HG03342 (cell line): ENCODE data around the gene MYH7B.

Experiments used
- ATAC-seq: cut with Tn5 transposase; IDR thresholded peaks from one replicate; pipeline ENCODE4 v1.9.1; 2021; ENCODE audit warnings: mild to moderate bottlenecking, moderate library complexity; ENCODE audit not compliant: unreplicated experiment

MYH7B gene

DNA sequence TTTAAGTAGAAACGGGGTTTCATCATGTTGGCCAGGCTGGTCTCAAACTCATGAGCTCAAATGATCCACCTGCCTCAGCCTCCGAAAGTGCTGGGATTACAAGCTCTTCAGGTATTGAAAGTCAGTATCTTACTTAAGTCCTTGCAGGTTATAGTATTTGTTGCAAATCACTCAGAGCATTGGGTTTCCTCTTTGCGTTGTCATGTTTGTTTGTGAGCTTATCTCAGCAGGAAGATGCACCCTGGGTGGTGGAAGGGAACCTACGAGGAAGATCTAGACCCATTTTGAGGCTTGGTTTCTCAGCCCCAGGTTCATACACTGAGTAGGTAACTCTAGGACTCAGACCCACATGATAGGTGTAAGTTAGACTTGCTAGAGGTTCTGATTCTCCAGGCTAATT, 18.6 kb downstream of the MYH7B start:
- ATAC-seq = no peak

DNA sequence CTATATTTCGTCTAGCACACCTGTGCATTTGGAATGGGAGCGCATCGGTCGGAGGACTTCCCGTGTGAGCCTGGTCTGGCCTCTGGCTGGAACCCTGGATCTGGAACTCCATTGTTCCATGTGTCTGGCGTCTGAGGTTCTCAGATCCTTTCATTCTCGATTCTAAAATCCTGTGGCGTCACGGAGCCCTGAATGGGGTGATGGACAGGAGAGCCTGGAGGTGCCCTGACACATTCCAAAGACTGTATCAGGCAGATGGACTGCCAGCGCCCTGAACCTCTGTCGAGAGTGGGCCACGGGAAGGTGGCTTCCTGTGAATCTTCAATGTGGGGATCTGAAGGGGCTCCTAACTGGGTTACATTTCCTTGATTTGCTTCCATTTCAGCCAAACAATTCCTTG, 20.6 kb downstream of the MYH7B start:
- ATAC-seq = no peak

DNA sequence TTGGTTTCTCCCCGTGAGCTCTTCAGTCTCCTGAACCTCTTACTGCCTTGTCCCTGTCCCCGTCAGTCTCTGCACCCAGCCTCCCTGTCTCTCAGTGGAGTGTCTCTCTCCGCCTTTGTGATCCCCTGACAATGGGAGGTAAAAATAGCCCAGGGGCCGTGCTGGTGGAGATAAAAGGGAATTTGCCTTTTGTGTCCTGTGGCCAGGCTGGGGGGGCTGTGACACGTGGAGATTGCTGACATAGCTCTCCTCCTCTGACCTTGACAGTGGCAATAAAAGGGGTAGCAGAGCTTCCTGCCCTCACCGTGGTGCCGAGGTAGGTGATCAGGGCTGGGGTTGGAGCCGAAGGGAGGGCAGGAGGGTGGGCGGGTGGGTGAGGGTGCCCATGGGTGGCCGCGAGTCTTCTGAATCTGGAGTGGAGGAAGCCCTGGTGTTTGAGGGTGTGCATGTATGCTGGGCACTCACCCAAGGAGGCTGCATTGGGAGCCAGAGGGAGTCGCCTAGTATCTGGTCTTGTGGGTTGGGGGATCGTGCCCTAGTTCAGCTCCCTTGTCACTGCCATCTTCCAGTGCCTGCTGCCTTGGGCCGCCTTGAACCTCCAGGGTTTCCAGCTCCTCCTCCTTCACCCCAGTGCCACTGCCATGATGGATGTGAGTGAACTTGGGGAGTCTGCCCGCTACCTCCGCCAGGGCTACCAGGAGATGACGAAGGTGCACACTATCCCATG, 21.9 kb downstream of the MYH7B start:
- ATAC-seq = no peak

DNA sequence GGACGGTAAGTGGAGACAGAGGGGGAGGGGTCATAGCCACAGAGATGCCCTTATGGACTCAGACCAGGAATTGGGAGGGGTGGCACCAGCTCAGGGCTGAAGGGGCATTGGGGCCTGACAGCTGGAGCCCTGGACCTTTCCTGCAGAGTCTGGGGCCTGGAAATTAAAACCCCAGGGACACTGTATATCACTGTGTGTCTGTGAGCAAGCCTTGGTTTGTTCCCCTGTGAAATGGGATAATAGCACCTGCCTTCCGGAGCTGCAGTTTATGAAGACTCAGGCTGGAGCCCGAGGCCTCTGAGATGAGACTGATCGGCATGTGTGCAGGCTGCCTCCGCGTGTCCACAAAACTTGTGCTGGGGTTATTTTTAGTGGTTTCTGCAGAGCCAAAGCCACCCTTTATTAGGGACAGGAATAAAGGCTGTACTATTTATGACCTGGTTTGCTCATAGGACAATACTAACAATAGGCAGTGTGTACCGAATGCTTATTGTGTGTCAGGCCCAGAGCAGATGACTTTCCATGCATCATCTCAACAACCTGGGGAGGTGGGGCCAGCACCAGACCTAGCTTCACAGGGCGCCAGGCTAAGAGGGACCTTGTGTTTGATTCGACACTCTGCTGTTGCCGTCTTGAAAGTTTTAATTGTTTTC, 22.6 kb downstream of the MYH7B start:
- no peak for ATAC-seq

DNA sequence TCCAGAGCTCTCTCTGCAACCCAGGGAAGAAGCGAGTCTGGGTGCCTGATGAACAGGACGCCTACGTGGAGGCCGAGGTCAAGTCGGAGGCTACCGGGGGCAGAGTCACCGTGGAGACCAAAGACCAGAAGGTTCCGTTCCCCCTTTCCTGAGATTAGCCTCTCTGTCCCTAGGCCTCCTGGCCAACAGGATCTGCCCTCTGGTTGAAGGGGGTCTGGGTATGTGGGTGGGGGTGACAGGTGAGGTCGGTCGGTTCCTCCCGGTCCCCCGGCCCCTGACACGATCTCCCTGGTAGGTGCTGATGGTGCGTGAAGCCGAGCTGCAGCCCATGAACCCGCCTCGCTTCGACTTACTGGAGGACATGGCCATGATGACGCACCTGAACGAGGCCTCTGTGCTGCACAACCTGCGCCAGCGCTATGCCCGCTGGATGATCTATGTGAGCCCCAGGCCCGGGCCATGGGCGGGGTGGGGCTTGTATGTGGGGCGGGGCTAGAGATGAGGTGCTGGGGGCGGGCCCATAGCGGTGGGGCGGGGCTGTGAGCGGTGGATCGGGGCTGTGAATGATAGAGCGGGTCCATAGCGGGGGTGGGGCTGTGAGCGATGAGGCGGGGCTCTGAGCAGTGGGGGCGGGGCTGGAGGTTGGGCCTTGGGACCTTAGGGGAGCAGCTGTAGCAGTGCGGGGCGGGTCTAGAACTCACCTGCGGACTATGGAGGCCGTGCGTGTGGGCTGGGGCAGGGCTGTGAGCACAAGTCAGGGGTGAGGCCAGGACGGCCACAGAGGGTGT, 23.9 kb downstream of the MYH7B start:
- ATAC-seq = no peak

DNA sequence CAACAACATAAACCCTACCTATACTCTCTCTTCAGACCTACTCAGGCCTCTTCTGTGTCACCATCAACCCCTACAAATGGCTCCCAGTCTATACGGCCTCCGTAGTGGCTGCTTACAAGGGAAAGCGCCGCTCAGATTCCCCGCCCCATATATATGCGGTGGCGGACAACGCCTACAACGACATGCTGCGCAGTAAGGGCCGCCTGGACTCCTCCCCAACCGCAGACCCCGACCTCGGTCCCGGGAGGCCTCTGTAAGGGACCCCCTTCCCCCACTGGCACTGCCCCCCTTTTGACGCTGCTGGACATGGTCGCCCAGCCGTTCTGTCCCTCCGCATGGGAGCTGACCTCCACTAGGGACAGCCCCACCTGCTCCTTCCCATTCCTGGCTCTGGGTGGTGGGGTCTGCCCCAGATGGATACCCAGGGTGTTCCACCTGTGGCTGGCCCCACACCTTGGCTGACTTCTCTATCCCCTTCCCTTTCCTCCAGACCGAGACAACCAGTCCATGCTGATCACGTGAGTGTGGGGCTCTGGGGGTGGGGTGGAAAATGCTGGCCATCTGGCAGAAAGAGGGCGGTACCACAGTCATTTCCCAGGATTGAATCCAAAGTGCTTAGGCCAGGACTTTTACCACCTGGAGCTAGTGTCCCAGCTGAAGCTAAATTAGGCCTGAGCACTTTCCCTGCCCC, 25.0 kb downstream of the MYH7B start:
- no peak for ATAC-seq

DNA sequence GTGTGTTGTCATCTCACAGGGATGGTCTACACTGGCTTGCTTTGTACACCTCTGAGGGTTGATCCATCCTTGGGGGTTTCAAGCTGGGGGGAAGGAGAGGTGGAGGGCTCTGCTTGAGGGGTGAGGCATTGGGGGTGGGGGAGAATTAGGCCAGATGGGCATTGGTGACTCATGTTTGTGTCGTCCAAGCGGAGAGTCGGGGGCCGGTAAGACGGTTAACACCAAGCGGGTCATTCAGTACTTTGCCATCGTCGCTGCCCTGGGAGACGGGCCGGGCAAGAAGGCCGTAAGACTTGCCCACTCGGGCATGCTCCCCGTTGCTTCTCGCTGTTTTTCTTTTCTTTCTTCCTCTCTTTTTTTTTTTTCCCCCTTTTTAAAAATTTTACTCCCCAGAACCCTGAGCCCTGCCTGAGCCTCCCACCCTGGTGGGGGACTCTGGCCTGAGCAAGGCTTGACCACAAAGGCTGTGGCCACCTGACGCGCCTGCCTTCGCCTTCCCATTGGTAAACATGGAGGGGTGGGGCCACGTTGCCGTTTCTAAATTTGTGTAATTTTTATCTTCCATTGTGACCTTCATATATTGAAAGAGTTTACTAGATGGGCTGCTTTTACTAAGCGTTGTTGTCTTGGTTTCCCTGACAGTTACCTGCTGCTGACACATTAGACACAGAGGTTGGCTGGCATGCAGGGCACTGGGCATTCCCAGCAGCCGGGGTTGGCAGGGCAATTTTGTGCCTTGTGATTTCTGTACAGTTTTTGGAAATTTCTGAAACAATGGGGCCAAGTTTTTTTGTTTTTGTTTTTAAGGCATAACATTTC, 26.8 kb downstream of the MYH7B start:
- no peak for ATAC-seq

DNA sequence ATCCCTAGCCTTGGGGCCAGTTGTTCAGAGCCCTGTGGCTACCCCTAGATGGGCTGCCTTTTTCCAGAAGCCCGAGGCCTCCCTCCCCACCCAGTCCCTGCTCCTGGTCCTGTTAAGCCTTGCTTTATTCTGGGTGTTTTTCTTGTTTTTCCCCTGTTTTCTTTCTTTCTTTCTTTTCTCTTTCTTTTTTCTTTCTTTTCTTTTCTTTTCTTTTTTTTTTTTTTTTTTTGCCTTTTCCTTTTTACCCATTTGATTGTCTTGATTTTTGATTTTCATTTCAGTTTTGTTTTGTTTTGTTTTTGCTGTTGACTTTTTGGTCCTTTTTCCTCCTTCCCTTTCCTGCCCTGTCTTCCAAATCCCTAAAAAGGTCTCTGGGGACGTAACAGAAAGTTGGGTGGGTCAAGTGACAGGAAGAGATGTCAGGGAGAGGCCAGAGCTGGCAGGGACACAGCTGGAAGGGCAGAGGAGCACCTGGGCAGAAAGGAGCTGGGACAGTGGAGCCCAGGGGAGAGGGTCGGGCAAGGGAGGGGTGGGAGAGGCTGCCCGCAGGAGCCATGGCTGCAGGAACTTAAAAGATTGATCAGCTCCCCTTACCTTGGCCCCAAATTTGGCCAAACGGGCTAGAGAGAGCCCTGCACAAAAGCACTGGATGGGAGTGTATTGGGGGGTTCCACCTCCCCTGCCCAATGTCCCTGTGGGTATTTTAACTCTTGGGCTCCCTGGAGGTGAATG, 27.6 kb downstream of the MYH7B start:
- ATAC-seq = no peak

DNA sequence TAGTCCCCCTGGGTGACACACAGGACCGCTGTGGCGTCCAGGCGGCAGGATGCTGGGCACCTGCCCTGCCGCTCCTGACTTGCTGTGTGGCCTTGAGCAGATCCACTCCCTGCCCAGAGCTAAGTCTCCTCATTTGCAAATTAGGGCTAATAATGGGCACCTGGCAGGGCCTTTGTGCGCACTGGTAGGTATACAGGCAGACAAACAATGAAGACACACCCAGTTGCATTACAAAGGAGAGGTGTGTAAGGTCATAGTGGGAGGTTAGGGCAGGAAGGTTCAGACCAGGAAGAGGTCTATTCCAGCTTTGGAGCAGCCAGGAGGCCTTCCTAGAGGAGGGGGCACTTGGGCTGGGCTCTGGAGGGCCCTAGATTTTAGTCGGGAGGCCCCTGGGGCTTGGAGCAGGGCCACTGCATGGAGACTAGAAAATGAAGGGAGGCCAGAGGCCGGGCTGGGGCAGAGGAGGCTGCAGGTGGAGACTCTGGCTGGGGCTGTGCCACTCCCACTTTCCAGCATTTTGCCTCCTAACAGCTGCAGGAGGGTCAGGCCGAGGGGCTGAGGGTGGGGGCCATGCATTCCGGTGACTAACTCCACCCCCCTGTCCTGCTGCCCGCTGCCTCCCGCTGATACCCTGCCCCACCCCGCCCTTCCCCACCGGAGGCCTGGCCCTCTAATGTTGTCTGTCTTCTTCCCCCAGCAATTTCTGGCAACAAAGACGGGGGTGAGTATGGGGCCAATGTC, 28.5 kb downstream of the MYH7B start:
- no peak for ATAC-seq

DNA sequence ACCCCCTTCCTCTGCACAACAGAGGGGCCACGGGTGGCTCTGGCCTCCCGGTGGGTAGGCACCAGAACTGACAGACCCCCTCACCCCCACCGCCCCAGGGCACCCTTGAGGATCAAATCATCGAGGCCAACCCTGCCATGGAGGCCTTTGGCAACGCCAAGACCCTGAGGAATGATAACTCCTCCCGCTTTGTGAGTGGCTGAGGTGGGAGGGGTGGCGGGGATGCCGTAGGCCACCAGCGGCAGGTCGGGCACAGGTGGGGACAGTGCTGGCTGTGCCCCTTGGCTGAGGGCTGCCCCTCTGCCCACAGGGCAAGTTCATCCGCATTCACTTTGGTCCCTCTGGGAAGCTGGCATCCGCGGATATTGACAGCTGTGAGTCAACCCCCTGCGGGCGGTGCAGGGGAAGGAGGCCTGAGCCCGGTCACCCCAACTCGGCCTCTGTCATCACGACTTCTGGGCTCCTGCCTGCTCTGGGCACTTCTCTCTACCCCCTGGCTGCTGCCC, 29.1 kb downstream of the MYH7B start:
- ATAC-seq = no peak

DNA sequence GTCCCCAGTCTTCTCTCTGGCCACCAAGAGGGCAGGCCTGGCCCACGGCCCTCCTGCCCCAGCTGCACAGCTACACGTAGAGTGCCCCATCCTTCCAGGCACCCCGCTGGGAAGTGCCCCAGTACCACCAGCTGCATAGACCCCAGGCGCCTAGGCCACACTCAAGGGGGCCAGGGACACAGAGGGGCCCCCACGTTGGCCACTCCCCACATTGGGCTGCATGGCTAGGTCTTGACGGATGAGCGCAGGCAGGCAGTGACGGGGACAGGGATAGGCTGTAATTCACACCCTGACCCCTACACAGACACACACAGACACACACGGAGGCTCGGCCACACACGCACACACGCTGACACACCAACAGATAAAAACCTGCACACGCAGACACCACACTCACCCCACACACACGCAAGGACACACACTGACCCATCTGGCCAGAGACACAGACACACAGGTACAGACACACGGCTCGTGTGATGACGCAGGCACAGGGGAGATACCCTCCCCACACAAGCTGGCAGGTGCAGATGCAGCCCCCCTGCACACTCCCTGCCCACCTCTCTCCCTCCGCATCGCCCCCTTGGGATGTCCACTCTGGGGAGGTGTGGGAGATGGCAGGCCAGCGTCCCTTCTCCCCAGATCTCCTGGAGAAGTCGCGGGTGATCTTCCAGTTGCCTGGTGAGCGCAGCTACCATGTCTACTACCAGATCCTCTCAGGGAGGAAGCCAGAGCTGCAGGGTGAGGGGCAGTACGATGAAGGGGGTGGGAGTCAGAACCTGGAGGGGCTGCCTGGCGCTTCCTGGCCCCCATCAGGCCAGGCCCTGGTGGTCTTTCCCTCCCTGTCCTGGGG, 30.0 kb downstream of the MYH7B start:
- ATAC-seq = no peak

DNA sequence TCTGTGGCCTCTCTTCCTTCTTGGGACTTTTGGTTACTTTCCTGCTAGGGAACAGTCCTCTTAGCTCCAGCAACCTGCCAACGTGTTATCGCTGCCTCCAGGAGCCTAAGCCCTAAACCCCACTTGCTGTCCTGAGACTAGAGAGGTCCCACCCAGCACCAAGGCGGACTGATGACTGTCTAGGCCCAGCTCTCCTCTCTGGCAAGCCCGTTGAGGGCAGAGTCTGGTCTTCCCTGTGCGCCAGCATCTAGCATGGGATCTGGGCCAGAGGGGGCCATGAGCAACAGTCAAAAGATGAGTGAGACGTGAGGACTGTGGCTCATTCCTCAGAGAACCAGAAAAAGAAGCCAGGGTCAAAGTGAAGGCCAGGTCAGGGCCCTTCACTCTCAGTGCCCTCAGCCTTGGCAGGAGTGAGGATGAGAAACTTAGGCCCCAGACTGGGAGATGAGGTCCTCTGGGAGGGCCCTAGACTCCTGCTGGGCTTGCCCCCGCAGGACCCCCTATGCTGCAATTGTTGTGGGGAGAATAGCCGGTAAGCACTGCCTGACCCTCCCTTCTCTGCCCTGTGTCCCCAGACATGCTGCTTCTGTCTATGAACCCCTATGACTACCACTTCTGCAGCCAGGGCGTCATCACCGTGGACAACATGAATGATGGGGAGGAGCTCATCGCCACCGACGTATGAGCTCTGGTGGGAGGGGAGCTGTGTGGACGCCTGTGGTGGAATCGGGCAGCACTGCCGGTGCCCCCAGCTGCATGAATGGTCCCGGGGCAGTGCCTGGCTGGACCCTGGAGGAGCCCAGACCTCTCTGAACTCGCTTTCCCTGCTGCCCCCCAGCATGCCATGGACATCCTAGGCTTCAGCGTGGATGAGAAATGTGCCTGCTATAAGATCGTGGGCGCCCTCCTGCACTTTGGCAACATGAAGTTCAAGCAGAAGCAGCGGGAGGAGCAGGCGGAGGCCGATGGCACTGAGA, 30.9 kb downstream of the MYH7B start:
- no peak for ATAC-seq

DNA sequence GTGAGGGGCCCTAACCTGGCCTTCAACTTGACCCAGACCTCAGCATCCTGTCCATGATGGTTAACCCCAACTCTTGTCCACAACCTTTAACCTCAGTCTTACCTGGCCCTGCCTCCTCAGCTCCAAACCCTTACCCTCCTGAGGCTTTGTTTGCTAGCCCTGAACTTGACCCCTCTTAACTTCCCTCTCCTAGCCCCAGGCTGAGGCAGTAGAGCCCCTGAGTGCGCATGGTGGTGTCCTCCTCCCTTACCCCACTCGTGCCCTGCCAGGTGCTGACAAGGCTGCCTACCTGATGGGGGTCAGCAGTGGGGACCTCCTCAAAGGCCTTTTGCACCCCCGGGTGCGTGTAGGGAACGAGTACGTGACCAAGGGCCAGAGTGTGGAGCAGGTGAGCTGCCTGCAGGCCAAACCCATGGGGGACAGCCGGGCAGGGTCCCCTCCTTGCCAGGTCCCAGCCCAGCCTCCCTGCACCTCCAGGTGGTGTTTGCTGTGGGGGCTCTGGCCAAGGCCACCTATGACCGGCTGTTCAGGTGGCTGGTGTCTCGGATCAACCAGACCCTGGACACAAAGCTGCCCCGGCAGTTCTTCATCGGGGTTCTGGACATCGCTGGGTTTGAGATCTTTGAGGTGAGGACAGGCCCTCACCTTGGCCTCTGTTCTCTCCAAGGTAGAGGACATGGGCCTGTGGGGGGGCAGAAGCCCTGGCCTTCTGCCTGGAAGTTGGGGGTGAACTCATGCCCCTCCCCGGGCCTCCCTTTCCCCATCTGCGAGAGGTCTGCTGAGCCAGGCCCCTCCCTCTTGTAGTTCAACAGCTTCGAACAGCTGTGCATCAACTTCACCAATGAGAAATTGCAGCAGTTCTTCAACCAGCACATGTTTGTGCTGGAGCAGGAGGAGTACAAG, 31.9 kb downstream of the MYH7B start:
- ATAC-seq = no peak

DNA sequence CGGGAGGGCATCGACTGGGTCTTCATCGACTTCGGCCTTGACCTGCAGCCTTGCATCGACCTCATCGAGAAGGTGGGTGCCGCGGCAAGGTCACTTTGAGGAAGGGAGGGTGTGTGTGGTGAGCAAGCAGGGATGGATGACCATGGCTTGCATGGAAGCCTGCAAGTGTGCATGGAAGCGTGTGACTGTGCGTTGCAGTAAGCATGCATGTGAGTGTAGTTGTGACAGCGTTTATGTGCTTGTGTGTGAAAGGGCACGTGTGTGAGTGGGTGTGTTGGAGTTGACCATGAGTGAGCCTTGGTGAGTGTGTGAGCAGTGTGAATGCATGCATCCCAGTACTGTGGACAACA, 32.5 kb downstream of the MYH7B start:
- no peak for ATAC-seq

DNA sequence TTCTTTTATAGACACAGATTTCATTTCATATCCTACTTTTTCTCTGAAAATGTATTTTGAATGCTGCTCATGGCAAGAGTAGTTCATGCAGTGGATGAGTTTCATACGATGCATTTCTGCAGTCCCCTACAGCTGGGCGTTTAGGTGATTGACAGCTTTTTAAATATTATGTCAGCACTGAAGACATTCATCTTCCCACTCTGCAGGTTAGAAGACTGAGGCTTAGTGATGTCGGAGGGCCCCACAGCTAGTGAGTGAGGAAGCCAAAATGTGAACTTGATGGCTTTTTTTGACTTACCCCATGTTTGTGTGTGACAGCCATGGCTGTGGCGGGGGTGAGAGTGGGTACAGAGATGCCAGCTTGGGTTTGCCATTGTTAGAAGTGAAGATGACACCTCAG, 33.5 kb downstream of the MYH7B start:
- no peak for ATAC-seq

DNA sequence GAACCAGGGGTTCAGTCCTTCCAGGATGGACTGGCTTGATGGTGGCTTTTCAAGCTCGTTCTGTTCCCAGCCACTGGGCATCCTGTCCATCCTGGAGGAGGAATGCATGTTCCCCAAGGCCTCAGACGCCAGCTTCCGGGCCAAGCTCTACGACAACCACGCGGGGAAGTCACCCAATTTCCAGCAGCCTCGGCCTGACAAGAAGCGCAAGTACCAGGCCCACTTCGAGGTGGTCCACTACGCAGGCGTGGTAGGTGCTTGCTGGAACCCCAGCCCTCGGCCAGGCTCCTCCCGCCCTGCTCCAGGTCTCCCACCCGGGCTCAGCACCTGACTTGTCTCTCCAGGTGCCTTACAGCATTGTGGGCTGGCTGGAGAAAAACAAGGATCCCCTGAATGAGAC, 34.0 kb downstream of the MYH7B start:
- no peak for ATAC-seq
